Activated T-helper 1 cell treated with anti-CD3 and anti-CD28 coated beads, Interleukin-2, amount 50 U/mL, for 16 hours (primary cell): ENCODE results near the gene FAM117B.
"Not testable (repeated sequence)": the region's sequence is repeated elsewhere in the genome, so short reads cannot be mapped to it uniquely, and the experiment has no call there.

Experiments used
- DNase-seq, 2 donors: peaks; one replicate each; pipeline ENCODE4 v3.0.0-alpha.2; 2020; ENCODE audit warnings: low read depth in 1 of 2, low spot score in 1 of 2

The FAM117B gene

DNA sequence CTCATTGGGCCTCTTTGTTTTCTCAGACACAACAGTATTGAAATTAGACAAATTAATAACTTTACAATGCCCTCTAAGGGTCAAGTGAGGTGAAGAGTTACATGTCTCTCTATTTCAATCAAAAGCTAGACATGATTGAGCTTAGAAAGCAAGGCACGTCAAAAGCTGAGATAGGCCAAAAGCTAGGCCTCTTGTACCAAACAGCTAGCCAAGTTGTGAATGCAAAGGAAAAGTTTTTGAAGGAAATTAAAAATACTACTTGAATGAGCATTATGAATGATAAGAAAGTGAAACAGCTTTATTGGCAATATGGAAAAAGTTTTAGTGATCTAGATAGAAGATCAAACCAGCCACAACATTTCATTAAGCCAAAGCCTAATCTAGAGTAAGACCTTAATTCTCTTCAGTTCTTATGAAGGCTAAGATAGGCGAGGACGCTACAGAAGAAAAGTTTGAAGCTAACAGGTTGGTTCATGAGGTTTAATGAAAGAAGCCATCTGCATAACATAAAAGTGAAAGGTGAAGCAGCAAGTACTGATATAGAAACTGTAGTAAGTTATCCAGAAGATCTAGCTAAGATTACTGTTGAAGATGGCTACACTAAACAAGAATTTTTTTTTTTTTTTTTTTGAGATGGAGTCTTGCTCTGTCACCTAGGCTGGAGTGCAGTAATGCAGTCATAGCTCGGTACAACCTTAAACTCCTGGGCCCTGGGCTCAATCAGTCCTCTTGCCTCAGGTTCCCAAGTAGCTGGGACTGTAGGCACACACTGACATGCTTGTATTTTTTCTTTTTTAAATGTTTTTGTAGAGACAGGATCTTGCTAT is 65.5 kb downstream of the FAM117B start:
- DNase-seq: no peak

DNA sequence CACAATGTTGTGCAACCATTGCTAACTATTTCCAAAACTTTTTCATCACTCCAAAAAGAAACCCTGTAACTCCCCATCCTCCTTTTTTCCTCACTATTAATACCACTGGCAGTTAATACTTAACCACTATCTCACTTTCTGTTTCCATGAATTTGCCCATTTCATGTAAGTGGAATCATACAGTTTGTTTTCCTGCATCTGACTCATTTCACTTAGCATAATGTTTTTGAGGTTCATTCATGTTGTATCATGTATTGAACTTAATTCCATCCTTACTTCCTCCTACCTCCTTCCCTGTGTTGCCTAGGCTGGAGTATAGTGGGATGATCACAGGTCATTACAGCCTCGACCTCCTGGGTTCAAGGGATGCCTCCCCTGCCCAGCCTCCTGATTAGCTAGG is 68.3 kb downstream of the FAM117B start:
- DNase-seq: no peak

DNA sequence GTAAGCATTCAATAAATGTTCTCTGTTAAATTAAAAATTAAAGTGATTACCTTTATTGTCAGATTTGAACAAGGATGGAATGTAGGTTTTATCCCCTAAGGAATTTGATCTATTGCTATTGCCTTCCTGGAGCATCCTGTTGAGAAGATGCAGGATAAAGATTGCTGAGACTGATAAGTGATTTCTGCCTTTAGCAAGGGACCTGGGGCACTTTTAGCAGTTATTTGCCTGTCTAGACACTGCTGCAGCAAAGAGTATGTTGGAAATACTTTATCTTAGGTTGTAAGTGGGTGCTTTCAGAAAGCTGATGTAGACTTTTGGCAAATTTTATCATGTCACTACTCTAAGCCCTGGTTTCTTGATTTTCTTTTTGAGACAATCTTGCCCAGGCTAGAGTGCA is 69.5 kb downstream of the FAM117B start:
- DNase-seq: no peak

DNA sequence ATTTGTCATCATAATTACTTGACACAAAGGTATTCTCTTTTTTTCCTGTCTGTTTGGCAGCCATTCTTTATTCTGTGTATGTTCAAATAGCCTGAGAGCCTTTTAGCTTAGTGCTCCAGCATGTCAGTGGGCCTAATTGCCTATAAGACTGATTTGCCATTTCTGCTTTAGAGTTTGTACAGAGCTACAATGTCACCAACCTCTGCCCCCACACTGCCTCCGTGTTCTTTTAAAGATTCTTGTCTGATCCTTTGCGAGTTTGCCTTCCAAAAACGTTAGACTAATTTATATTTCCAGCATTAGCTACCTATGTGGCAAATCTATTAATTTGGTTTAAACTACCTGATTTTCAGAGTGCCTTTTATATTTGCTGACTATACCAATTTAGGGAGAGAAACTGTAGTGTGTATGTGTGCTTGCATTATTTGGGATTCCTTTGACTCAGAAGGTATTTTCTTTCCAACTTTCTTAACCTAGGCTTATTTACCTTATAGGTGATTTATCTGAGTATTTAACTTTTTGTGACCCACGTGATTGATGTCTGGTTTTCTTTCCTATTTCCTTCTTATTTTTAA is 70.8 kb downstream of the FAM117B start:
- DNase-seq: no peak

DNA sequence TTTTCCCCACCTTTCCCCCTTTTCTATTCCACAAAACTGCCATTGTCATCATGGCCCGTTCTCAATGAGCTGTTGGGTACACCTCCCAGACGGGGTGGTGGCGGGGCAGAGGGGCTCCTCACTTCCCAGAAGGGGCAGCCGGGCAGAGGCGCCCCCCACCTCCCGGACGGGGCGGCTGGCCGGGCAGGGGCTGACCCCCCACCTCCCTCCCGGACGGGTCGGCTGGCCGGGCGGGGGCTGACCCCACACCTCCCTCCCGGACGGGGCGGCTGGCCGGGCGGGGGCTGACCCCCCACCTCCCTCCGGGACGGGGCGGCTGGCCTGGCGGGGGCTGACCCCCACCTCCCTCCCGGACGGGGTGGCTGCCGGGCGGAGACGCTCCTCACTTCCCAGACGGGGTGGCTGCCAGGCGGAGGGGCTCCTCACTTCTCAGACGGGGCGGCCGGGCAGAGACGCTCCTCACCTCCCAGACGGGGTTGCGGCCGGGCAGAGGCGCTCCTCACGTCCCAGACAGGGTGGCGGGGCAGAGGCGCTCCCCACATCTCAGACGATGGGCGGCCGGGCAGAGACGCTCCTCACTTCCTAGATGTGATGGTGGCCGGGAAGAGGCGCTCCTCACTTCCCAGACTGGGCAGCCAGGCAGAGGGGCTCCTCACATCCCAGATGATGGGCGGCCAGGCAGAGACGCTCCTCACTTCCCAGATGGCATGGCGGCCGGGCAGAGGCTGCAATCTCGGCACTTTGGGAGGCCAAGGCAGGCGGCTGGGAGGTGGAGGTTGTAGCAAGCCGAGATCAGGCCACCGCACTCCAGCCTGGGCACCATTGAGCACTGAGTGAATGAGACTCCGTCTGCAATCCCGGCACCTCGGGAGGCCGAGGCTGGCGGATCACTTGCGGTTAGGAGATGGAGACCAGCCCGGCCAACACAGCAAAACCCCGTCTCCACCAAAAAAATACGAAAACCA is 80.5 kb downstream of the FAM117B start:
- not testable (repeated sequence) for DNase-seq

DNA sequence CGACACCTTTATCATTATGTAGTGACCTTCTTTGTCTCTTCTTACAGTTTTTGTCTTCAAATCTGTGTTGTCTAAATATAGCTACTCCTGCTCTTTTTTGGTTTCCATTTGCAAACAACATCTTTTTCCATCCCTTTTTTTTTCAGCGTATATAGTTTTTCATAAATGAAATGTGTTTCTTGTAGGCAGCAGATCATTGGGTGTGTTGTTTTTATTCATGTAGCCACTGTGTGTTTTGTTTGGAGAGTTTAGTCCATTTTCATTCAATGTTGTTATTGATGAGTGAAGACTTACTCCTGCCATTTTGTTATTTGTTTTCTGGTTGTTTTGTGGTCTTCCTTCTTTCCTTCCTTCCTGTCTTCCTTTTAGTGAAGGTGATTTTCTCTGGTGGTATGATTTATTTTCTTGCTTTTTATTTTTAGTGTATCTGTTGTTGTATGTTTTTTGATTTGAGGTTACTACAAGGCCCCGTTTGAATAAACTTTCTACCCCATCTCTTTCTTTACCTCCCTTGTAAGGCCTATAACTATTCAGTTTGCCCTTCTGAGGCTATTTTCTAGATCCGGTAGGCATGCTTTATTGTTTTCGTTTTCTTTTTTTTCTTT is 81.4 kb downstream of the FAM117B start:
- no peak for DNase-seq

DNA sequence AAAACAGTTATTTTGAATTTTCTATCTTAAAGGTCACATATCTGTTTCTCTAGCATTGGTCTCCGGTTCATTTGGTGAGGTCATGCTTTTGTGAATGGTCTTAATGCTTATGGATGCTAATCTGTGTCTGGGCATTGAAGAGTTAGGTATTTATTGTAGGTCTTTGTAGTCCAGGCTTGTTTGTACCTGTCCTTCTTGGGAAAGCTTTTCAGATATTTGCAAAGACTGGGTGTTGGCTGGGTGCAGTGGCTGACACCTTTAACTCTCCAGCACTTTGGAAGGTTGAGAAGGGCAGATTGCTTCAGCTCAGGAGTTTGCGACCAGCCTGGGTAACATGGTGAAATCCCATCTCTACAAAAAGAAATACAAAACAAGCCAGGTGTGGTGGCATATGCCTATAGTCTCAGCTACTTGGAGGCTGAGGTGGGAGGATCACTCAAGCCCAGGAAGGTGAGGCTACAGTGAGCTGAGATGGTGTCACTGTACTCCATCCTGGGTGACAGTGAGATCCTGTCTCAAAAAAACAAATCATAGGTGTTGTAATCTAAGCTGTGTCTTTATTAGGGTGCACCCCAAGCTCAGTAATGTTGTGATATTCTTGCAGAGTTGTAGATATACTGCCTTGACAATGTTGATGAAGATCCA is 82.3 kb downstream of the FAM117B start:
- no peak for DNase-seq

DNA sequence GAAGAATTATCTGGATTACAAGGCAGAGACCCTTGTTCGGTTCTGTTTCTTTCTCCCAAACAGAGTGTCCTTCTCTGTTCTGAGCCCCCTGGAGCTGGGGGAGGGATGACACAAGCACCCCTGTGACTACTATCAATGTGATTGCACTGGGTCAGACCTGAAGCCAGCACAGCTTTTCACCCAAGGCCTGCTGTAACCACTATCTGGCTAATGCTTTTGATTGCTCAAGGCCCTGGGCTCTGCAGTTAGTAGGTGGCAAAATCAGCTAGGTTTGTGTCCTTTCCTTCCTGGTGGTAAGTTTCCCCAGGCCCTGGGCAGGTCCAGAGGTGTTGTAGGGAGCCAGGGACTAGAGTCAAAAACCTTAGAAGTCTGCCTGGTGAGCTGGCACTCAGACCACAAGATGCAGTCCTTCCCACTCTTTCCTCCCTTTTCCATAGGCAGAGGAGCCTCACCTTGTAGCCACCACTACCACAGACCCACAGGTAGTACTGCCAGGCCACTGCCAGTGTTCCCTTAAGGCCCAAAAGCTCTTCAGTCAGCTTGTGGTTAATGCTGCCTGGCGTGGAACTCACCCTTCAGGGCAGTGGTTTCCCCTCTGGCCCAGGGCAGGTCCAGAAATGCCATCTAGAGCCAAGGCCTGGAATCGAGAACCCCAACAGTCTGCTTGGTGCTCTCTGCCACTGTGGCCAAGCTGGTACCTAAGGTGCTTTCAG is 83.0 kb downstream of the FAM117B start:
- DNase-seq: no peak

DNA sequence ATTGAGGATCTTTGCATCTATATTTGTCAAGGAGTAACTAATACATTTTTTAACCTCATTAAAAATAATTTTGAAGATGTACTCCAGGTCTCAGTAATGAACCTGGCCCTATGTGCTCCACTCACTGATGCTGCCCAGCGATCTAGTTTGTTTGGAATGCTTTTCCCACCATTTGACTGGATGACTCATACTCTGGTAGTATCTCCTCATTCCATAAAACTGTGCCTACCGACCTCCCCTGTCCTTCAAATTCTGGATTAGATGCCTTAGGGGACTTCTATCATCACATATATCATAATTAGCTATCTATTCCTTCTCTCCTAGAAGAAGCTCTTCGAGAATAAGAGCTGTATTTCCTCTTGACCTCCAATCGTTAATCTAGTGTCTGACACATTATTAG is 83.8 kb downstream of the FAM117B start:
- no peak for DNase-seq

DNA sequence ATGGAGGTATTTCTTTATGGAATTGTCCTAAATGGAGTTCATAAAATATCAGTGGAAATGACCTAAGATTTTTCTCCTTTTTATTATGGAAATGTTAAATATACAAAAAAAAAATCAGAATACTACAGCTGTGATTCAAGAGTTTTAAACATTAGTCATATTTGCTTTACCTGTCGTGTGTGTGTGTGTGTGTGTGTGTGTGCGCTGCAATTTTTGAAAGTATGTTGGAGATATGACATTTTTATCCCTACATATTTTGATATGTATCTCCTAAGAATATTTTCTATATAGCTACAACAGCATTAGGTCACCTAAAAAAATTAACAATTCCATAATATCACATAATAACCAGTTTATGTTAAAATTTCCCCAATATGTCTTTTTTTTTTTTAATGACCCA is 85.5 kb downstream of the FAM117B start:
- no peak for DNase-seq

DNA sequence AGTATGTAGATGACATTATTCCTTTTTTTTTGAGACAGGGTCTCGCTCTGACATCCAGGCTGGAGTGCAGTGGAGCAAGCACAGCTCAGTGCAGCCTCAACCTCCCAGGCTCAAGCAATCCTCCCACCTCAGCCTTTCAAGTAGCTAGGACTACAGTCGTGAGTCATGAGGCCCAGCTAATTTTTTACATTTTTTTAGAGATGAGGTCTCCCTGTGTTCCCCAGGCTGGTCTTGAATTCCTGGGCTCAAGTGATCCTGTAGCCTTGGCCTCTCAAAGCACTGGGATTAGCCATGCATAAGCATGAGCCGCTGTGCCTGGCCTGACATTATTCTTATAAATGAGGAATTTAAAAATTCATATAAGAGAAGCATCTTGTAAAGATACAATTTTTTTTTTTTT is 86.9 kb downstream of the FAM117B start:
- DNase-seq: no peak

DNA sequence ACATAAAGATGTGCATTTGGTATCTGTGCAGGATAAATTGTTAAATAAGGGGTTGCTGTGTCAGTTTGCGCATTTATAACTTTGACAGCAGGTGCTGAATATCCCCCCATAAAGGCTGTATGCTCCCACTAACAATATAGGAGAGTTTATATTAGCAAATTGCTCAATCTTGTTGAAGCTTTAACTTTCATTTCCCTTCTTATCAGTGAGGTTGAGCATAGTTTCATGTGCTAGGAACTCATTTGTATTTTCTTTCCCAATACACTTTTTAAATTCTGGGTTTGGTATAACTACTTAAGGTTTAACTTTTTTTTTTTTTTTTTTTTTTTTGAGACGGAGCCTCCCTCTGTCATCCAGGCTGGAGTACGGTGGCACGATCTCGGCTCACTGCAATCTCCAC is 89.0 kb downstream of the FAM117B start:
- no peak for DNase-seq

DNA sequence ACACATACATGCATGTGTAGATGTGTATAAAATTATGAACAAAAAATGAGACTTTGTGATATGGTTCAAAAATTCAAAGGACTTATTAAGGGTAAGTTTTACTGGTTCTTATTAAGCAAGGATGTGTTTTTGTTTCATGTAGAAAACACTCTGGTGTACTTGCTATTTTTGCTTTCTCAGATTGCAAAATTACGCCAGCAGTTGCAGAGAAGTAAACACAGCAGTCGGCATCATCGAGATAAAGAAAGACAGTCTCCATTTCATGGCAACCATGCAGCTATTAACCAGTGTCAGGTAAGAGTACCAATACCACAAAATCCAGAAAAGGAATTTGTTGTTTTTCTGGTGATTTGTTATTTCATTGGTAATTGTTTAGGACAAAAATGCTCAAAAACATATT is 91.3 kb downstream of the FAM117B start:
- DNase-seq: no peak

DNA sequence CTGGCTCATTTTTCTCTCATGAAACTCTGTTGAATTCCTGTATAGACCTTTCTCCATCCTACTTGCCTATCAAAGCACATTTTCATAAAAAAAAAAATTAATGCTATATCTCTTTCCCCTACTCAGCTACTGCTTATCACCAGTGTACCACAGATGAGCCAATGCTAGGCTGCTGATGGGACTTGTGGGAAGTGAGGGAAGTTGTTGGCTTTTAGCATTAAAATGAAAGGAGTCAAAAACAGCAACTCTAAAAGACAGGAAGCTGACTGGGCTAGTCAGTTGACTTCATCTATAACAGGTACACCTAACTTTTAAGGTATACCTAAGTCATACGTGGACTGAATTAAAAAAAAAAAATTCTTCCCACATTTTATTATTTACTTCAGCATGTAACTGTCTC is 102.1 kb downstream of the FAM117B start:
- no peak for DNase-seq

DNA sequence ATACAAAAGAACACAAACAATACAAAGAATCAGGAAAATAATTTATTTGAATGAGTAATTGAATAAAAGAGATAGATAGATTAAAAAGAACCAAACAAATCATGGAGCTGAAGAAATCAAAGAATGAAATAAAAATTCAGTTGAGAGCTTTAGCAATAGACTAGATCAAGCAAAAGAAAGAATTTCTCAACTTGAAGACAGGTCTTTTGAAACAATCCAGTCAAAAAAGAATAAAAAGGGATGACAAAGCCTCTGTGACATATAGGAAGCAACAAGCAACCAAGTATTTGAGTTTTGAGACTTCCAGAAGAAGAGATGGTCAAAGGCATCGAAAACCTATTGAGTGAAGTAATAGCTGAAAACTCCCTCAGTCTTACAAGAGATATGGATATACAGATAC is 108.8 kb downstream of the FAM117B start:
- no peak for DNase-seq

DNA sequence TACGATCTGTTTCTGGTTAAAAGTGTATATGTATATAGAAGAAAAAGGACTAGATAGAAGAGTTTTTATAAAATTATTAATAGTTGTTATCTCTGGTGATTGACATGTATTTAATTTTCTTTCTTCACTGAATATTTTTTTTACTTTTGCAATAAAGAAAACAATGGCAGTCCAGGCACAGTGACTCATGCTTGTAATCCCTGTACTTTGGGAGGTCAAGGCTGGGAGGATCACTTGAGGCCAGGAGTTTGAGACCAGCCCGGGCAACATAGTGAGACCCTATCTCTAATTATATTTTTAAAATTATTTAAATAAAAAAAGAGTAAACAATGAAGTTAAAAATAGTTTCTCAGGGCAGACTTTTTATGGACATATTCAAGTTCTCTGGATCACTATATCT is 114.7 kb downstream of the FAM117B start:
- no peak for DNase-seq

DNA sequence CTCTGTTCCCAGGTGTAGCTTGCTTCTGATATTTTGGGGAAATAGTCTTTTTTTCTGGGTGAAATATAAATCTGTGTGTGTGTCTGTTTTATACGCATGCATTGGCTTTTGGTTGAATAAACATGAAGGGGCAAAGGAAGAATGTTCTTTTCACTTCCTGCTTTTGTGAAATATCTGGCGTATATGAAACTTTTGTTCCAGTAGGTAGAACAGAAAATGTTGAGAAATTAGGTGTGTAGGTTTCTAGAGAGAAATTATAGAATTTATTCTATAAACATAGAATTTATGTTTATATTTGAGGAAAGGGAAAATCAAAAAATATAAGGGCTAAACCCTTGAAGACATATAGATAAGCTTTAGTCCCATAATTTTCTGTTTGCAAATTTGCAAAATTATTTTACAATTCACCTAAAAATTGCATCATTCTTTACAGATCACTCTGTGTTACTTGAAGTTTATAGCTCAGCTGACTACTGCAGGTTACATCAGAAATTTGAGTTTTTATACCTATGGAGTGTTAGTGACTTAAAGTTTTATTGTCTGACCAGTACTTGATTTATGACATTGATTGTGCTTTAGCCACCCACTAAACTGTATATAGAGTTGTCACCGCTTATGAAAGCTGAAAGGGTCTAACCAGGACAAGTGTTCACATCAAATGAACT is 116.1 kb downstream of the FAM117B start:
- DNase-seq: no peak

DNA sequence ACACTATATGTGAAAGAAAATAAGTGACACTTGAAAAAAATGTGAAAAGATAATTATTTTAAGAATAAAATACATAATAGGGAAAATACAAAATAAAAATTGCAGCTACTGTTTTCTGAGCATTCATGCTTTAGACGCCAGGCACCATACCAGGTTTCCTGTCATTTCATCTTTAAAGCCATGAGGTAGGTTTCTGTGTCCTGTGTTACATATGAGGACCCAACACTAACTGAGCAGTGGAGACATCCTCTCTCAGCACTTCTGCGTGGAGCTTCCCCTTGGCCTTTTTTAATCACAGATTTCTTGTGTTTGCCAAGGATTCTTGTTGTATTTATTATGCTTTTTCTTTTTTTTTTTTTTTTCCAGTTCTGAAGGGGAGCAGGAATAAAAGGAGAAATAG is 117.3 kb downstream of the FAM117B start:
- no peak for DNase-seq

DNA sequence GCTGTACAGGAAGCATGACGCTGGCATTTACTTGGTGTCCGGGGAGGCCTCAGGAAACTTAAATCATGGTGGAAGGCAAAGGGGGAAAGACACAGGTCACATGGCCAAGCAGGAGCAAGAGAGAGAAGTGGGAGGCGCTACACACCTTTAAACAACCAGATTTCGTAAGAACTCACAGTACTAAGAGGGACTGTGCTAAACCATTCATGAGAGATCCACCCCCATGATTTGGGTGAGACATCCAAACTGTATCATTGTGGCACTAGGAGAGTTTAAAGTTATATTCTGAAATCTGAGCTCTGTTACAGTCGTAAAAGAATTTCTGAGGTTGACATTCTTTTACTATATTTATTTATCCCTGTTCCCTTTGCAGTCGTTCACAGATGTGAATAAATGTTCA is 120.2 kb downstream of the FAM117B start:
- DNase-seq: no peak

DNA sequence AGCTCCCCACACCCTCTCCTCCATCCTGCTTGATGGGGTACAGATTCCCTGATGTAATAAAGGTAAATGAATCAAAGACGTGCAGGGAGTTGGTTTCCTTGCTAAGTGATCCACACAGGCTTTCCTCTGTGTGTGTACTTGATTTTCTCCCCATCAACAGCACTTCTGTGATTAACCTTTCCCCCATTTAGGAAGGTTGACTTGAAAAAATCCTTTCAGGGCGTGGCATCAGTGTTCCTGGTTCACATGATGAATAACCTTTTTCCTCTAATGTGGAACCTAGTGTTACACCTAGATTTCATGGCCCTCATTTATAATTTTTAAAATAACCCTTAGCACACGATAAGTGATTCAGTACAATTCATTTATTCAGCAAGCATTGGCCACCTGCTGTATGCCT is 121.8 kb downstream of the FAM117B start:
- DNase-seq: no peak
